DND-41 (cell line): Measurements from ENCODE around the gene CRABP1.

ENCODE experiments used
- ATAC-seq: fragments of 200-7000 bp; cut with Tn5 transposase; 3 replicates; pipeline ENCODE4 v1.9.1; 2021; ENCODE audit warnings: low read depth; ENCODE audit not compliant: insufficient read depth
- DNase-seq: peaks from one replicate; pipeline ENCODE4 v3.0.0-alpha.2; 2020
- H2AFZ ChIP-seq: 2 replicates; pipeline ENCODE4 v1.6.0; 2012; ENCODE audit warnings: low read depth, low read length
- H3K27ac ChIP-seq: 2 replicates; pipeline ENCODE4 v1.5.1; 2012; ENCODE audit warnings: low read length, inconsistent platforms
- H3K27me3 ChIP-seq: fragments of 200-600 bp; sonication (generic); 2 replicates; pipeline ENCODE4 v1.6.0; 2012; ENCODE audit warnings: low read length, mild to moderate bottlenecking, inconsistent platforms; ENCODE audit not compliant: insufficient read depth, poor library complexity
- H3K36me3 ChIP-seq: 2 replicates; pipeline ENCODE4 v1.5.1; 2012; ENCODE audit warnings: low read length, inconsistent platforms; ENCODE audit not compliant: insufficient read depth
- H3K4me1 ChIP-seq: 2 replicates; pipeline ENCODE4 v1.5.1; 2012; ENCODE audit warnings: mild to moderate bottlenecking, low read length; ENCODE audit not compliant: insufficient read depth
- H3K4me2 ChIP-seq: 2 replicates; pipeline ENCODE4 v1.6.0; 2012; ENCODE audit warnings: mild to moderate bottlenecking, moderate library complexity, low read length, inconsistent platforms; ENCODE audit not compliant: insufficient read depth
- H3K4me3 ChIP-seq, 2 experiments: fragments of 200-600 bp in 1 of 2; shearing (Covaris generic) in 1 of 2; 2 replicates each; pipeline ENCODE4 v1.5.1; 2012 to 2016; ENCODE audit warnings: inconsistent platforms in 2 of 2, low read length in 2 of 2, mild to moderate bottlenecking in 2 of 2, low read depth in 1 of 2, moderate library complexity in 1 of 2
- H3K79me2 ChIP-seq: 2 replicates; pipeline ENCODE4 v1.6.0; 2012; ENCODE audit warnings: low read length, inconsistent platforms; ENCODE audit not compliant: insufficient read depth
- H3K9ac ChIP-seq: 2 replicates; pipeline ENCODE4 v1.6.0; 2012; ENCODE audit warnings: low read depth, mild to moderate bottlenecking, inconsistent platforms, low read length, moderate library complexity
- H3K9me3 ChIP-seq: 2 replicates; pipeline ENCODE4 v1.5.1; 2012; ENCODE audit warnings: low read length, moderate library complexity, mild to moderate bottlenecking, inconsistent platforms; ENCODE audit not compliant: insufficient read depth, severe bottlenecking
- H4K20me1 ChIP-seq: 2 replicates; pipeline ENCODE4 v1.6.0; 2012; ENCODE audit warnings: low read length; ENCODE audit not compliant: insufficient read depth
- CTCF ChIP-seq: IDR thresholded peaks from 2 replicates; pipeline ENCODE4 v1.5.1; 2012; ENCODE audit warnings: borderline replicate concordance, low read length, moderate library complexity, mild to moderate bottlenecking; ENCODE audit not compliant: poor library complexity, severe bottlenecking; ENCODE audit errors: extremely low read depth
- EZH2 ChIP-seq: IDR thresholded peaks from 3 replicates; pipeline ENCODE4 v1.6.1; 2012; ENCODE audit warnings: borderline replicate concordance, low read depth, mild to moderate bottlenecking, moderate library complexity, low read length, inconsistent platforms; ENCODE audit not compliant: severe bottlenecking

CRABP1 gene

GRCh38 chr15:78314181-78314581, 26.0 kb upstream of the CRABP1 start:
- Histone ChIP-seq H3K4me2 (no peak overlapping the region), H4K20me1 (no peaks in the 10 kb centered on the region), H3K27ac (no peak overlapping the region), H3K9me3 (no peaks in the 10 kb centered on the region), H3K9ac (no peak overlapping the region), H3K4me3 (no peak overlapping the region), H3K27me3 (peaks cover 5% of the 10 kb centered on the region), H3K79me2 (no peaks in the 10 kb centered on the region), H3K4me1 (no peaks in the 10 kb centered on the region), H2AFZ (no peak overlapping the region), H3K36me3 (no peaks in the 10 kb centered on the region)
- TF ChIP-seq CTCF (no peak), EZH2 (no peak)
- no peak for DNase-seq
- ATAC-seq, result no peak

GRCh38 chr15:78315686-78316282, 24.4 kb upstream of the CRABP1 start:
- Histone ChIP-seq H3K79me2 (no peaks in the 10 kb centered on the region), H3K9ac (no peak overlapping the region), H3K9me3 (no peaks in the 10 kb centered on the region), H3K4me2 (no peak overlapping the region), H3K4me3 (no peak overlapping the region), H3K4me1 (no peaks in the 10 kb centered on the region), H3K27ac (no peak overlapping the region), H2AFZ (no peak overlapping the region), H4K20me1 (no peaks in the 10 kb centered on the region), H3K36me3 (no peaks in the 10 kb centered on the region), H3K27me3 (peaks cover 5% of the 10 kb centered on the region)
- TF ChIP-seq EZH2 (no peak), CTCF (peak; percentile 41)
- DNase-seq (peak; percentile 11), ATAC-seq (no peak)

- no peak overlapping the region for H3K27ac ChIP-seq
- H3K4me3 ChIP-seq, result no peak overlapping the region
- no peaks in the 10 kb centered on the region for H3K4me1 ChIP-seq
- ATAC-seq (no peak), DNase-seq (no peak)
- no peaks in the 10 kb centered on the region for H3K9me3 ChIP-seq
- H3K79me2 ChIP-seq, result no peaks in the 10 kb centered on the region
- no peak overlapping the region for H3K4me2 ChIP-seq
- H2AFZ ChIP-seq, result no peak overlapping the region
- no peaks in the 10 kb centered on the region for H3K36me3 ChIP-seq
- TF ChIP-seq CTCF, result no peak
- no peak for TF ChIP-seq EZH2
- H3K9ac ChIP-seq, result no peak overlapping the region
- no peaks in the 10 kb centered on the region for H4K20me1 ChIP-seq
- peaks cover 5% of the 10 kb centered on the region for H3K27me3 ChIP-seq
Measured at GRCh38 chr15:78316283-78317083, 23.7 kb upstream of the CRABP1 start.
